Fibroblast of villous mesenchyme (primary cell): ENCODE results near the gene SPATA2L. TPM values are rescaled to one million over a fixed set of nuclear protein-coding genes. Genes with fewer than 3 reads are reported as not detected.

Experiments used
- DNase-seq: peaks from one replicate; pipeline ENCODE4 v3.0.0-alpha.2; 2010; ENCODE audit warnings: low read depth
- H3K4me3 ChIP-seq: 2 replicates; pipeline ENCODE4 v1.5.1; 2011; ENCODE audit warnings: low read depth, mild to moderate bottlenecking, low read length
- total RNA-seq: library from RNA; depleted of rRNA; stranded (reverse); fragments of >200 nt; gene quantifications from 2 replicates; pipeline ENCODE4 v1.2.3, GENCODE V29; 2012
- TF ChIP-seq, protein P1 (sequence below): IDR thresholded peaks from 2 replicates; pipeline ENCODE4 v1.5.1; 2012; ENCODE audit warnings: low read depth, mild to moderate bottlenecking, low read length; ENCODE audit not compliant: insufficient read depth

Gene SPATA2L
- total RNA-seq, 1 donor = 9.5 TPM

DNA sequence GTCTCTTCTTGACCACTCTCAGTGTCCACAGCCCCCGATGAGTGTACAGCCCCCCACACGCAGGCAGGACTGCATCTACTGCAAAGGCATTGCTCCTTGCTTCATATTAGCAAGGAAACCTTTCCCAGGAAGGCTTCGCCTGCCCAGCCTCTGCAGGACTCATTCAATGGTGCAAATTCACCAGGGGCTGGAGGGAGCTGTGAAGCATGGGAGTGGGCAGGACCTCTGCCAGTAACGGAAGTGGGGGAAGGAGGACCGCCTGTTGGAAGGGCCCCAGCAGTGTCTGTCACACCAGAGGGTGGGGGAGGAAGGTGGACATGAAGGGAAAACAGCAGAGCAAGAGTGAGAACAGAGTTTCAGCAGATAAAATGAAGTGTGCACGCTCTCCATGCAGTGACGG is 41.4 kb downstream of the SPATA2L start:
- no peak overlapping the region for H3K4me3 ChIP-seq
- TF ChIP-seq, protein P1, sequence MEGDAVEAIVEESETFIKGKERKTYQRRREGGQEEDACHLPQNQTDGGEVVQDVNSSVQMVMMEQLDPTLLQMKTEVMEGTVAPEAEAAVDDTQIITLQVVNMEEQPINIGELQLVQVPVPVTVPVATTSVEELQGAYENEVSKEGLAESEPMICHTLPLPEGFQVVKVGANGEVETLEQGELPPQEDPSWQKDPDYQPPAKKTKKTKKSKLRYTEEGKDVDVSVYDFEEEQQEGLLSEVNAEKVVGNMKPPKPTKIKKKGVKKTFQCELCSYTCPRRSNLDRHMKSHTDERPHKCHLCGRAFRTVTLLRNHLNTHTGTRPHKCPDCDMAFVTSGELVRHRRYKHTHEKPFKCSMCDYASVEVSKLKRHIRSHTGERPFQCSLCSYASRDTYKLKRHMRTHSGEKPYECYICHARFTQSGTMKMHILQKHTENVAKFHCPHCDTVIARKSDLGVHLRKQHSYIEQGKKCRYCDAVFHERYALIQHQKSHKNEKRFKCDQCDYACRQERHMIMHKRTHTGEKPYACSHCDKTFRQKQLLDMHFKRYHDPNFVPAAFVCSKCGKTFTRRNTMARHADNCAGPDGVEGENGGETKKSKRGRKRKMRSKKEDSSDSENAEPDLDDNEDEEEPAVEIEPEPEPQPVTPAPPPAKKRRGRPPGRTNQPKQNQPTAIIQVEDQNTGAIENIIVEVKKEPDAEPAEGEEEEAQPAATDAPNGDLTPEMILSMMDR = no peak
- DNase-seq = no peak

DNA sequence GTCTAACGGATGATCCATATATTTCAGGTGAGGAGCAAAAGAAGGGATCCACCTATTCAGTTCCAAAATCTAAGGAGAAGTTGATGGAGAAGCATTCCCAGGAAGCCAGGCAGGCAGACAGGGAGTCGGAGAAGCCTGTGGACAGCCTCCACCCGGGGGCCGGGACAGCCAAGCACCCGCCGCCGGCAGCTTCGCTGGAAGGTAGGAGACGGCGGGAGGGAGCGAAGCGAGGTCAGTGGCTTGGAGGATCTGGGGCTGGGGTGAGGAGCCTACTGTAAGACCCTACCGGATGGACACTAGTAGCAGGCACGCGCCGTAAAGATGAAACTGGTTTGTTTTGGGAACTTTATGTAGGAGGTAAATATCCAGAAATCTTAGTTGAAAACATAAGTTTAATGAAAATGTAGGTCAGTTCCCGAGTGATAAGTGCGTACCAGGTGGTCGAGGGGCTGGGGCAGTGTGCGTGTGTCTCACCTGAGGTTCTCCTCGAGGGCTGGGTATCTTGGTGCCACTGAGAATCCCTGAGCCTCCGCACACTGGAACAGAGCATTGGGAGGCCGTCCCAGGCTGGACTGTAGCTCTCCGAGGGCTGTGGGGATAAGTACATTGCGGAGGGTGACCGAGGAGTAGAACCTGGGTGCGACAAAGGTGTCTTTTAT is 43.2 kb downstream of the SPATA2L start:
- H3K4me3 ChIP-seq = peak overlapping the region; percentile 98
- TF ChIP-seq, protein P1 = no peak
- peak; percentile 18 for DNase-seq

DNA sequence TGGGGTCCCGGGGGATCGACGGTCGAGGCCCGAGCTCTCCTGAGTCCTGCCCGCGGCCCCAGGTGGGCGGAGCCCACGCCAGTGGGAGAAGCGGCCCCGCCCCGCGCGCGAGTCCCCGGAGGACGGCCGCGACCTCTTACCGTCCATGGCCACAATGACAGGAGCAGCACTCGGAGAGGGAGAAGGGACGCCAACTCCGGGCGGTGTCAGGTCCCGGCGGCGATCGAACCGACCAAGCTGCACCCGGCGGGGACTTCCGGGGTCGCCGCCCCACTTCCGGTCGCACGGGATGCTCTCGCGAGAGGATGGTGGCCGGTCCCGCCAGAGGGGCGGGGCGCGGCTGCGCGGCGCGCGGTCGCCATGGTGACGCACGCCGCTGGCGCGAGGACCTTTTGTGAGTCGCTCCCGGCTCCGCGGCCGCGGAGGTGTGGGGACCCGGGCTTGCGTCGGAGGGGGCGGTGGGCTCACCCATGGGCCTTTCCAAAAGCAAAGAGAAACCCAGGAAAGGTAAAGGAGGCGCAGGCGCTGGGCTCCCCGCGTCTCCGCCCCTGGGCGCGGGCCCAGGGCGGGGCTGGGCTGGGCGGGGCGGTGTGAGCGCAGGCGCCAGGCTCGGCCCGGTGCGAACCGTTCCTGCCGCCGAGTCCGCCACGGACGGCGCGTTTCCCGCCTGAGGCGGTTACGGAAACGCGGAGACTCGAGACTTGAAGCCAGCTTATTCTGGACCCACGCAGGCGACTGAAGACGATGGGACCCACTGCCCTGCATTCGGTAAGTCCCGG is 43.9 kb downstream of the SPATA2L start, which contains the start of the genes CHMP1A and SPATA33:
Gene CHMP1A (minus strand): TSS at position 267 of the 779 bp plus-strand sequence. CDS start 120 bp downstream, at position 147.
Gene SPATA33 (plus strand): TSS at position 395 of the 779 bp plus-strand sequence. CDS start 76 bp downstream, at position 471.
- DNase-seq = peak; percentile 85
- H3K4me3 ChIP-seq = peak within 1 kb of the TSS; percentile 98
- TF ChIP-seq, protein P1 = no peak

DNA sequence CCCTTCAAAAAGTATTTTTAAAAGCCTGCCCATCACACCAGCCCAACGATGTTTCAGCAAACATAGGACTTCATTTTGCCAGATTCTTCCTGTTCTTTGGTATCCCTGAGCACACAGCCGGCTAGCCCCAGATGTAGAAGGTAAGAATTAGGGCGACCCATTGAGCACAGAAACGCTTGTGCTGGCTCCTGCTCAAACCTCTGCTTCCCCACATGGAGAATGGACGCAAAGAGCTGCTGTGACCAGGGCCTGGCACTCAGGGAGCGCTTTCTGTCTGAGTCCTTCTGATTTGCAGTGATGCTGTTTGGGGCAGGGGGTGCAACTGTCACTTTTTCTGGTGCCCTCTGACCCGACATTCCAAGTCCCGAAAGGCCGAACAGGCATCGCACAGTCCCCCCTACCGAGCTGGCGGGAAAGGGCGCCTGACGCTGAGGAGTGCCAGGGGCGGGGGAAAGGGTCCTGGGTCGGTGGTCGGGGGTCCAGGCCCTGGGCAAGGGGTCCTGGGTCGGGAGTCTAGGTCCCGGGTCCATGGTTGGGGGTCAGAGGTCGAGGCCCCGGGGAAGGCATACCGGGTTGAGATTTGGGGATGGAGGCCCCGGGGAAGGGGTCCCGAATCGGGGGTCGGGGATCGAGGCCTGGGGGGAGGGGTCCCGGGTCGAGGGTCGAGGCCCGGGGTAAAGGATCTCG is 44.9 kb downstream of the SPATA2L start:
- DNase-seq = no peak
- H3K4me3 ChIP-seq = peak overlapping the region; percentile 98
- TF ChIP-seq, protein P1 = no peak

DNA sequence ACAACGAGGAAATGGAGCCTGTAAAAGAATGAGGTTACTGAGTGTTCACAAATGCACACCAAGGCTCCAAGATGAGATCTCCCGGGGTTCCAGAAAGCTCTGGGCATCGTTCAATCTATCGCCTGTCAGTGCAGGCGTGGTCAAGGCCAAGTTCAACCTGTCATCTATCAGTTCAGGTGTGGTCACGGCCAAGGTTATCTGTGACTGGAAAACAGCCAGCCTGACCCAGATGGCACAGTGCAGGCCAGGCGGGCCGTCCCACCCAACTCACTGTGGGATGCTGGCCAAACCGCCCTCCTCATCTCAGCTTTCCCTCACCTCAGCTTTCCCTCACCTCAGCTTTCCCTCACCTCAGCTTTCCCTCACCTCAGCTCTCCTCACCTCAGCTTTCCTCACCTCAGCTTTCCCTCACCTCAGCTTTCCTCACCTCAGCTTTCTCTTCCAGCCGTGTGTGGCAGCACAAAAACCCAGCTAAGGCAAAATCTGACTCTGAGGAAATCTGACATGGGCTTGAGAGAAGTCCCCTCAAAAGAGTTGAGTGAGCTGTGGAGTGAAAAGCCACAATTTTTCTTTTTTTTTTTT is 46.4 kb downstream of the SPATA2L start:
- H3K4me3 ChIP-seq = no peak overlapping the region
- no peak for DNase-seq
- TF ChIP-seq, protein P1 = no peak

DNA sequence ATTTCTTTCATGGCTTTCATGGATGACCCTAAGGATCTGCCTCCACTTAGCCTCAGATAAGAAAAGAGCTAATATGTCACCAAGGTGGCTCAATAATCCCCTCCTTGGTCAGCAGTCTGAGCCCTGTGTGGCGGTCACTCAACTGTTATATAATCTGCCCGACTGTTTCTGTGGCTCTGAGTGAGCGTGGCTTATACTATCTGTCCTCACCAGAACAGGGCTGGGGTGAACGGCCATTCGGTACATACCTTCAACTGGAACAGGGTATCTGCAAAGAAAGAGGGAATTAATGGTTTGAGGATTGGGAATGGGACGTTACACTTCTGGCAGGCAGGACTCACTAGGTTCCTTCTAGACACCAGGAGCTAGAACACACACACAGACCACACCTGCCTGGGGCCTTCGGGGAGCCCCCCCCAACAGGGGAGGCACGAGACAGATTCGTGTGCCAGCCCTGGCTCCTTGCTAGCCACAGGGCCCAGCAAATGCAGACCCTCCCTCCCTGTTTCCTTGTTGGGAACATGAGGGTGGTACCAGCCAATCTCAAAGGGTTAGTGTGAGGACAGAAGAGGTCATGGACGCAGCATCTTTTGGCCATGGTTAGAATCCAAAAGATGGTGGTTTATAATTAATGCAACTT is 47.7 kb downstream of the SPATA2L start:
- TF ChIP-seq, protein P1 = no peak
- no peak for DNase-seq
- no peak overlapping the region for H3K4me3 ChIP-seq
